Cortex of kidney (tissue), 1 donor: ENCODE results near the gene PTP4A2.

Source experiments
- DNase-seq: peaks from one replicate; lab custom pipeline; 2025; lab: John Stamatoyannopoulos, UW

Gene PTP4A2

DNA sequence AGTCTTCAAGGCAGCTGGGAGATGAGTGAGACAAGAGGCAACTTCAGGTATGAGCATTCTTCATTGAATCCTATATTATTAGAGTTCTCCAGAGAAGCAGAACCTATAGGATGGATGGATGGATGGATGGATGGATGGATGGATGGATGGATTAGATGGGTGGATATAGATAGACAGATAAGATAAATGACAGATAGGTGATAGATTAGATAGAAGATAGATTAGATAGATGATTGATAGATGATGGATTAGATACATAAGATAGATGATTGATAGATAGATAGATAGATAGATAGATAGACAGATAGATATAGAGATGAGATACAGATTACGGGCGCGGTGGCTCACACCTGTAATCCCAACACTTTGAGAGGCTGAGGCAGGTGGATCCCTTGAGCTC, 79.1 kb downstream of the PTP4A2 start:
- no peak for DNase-seq

DNA sequence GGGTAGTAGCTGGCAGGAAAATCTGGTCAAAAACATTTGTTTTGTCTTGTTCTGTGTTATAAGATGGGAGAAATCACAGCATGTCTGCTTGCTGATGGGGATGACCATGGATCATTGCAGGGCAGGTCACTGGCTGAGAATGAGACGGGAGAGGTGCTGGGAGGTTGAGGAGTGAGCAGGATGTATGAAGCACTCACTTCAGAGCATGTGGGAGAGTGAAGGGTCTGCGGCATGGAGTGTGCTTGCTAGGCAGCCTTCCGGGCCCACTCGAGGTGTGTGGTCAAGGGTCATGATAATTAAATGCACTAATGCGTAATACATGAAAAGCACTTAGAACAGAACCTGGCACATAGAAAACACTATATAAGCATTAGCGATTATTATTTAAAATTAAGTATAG, 80.3 kb downstream of the PTP4A2 start:
- DNase-seq: no peak
